ENCODE data around the gene GPX5.
A peak's percentile ranks its signal among the peaks of the same experiment; 100 is the strongest.

Gene GPX5

DNA sequence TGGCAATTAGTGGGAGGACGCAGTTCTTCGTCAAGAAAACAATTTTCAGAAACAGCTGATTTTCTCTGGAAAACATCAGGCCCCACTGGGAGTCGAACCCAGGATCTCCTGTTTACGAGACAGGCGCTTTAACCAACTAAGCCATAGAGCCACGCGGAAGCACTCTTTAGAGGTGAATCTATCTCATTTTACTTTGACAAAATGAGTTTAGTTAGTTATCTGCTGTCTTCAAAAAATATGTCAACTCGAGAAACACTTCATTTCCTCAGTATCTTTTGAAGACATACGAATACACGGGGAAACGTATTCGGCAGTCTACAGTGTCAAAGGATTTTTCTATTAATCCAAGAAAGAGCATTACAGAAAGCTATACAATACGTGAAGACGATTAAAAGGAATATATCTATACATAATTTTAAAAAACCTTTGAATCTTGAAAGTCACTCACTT, 36.7 kb upstream of the GPX5 start:
- TF ChIP-seq, protein P1, sequence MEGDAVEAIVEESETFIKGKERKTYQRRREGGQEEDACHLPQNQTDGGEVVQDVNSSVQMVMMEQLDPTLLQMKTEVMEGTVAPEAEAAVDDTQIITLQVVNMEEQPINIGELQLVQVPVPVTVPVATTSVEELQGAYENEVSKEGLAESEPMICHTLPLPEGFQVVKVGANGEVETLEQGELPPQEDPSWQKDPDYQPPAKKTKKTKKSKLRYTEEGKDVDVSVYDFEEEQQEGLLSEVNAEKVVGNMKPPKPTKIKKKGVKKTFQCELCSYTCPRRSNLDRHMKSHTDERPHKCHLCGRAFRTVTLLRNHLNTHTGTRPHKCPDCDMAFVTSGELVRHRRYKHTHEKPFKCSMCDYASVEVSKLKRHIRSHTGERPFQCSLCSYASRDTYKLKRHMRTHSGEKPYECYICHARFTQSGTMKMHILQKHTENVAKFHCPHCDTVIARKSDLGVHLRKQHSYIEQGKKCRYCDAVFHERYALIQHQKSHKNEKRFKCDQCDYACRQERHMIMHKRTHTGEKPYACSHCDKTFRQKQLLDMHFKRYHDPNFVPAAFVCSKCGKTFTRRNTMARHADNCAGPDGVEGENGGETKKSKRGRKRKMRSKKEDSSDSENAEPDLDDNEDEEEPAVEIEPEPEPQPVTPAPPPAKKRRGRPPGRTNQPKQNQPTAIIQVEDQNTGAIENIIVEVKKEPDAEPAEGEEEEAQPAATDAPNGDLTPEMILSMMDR (IDR thresholded peaks at IDR 0.05; ENCODE audit: control insufficient read depth, extremely low read depth, insufficient read depth) = no peak
- DNase-seq (ENCODE audit: low read depth) = peak; percentile 14
- peak overlapping the region; percentile 24; the same call in 1 of the 2 replicates for H3K4me3 ChIP-seq (ENCODE audit: low read depth, low read length)

GRCh38 chr6:28489366-28490204, 36.1 kb upstream of the GPX5 start:
- no peak for DNase-seq (ENCODE audit: low read depth)
- TF ChIP-seq, protein P1 (IDR thresholded peaks at IDR 0.05; ENCODE audit: control insufficient read depth, extremely low read depth, insufficient read depth) = no peak
- peak overlapping the region; percentile 24; the same call in 1 of the 2 replicates for H3K4me3 ChIP-seq (ENCODE audit: low read depth, low read length)

DNA sequence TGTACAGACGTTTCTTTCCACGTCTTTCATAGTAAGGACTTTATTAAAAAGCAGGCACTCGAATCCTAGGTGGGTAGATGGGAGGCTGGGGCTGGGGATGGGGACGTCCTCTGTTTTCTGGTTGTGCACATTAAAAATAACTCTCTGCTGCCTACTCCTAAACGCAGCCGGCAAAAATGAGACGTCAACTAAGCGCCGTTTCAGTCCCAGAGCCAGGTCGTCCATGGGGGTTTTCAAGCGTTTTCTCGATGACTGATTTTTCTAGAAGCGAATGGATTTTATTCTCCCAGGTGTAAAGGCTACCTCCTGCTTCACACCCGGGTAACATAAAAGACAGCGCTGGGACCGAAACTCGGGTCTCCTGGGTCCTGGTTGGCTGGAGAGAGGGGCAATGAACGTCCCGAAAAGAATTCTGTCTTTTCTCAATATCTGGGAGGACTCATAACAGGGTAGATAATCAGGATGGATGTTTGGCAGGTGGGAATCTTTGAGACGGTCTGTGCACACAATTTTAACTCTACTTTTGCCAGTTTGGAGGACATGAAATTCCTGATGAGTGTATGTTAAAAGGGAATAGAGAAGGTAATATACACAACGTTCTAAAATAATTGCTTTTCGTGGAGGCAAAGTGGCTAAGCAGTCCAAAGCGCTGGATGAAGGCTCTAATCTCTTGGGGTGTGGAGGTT, 35.3 kb upstream of the GPX5 start:
- H3K4me3 ChIP-seq (ENCODE audit: low read depth, low read length) = no peak overlapping the region
- TF ChIP-seq, protein P1 (IDR thresholded peaks at IDR 0.05; ENCODE audit: control insufficient read depth, extremely low read depth, insufficient read depth) = no peak
- no peak for DNase-seq (ENCODE audit: low read depth)

GRCh38 chr6:28491984-28492317, 33.7 kb upstream of the GPX5 start:
- no peak for DNase-seq (ENCODE audit: low read depth)
- no peak overlapping the region for H3K4me3 ChIP-seq (ENCODE audit: low read depth, low read length)
- TF ChIP-seq, protein P1 (IDR thresholded peaks at IDR 0.05; ENCODE audit: control insufficient read depth, extremely low read depth, insufficient read depth) = no peak

- no peak for DNase-seq (ENCODE audit: low read depth)
- H3K4me3 ChIP-seq (ENCODE audit: low read depth, low read length) = no peak overlapping the region
- TF ChIP-seq, protein P1 (IDR thresholded peaks at IDR 0.05; ENCODE audit: control insufficient read depth, extremely low read depth, insufficient read depth) = peak; percentile 62
Measured at GRCh38 chr6:28496099-28496779, 29.4 kb upstream of the GPX5 start.

- DNase-seq (ENCODE audit: low read depth) = no peak
- H3K4me3 ChIP-seq (ENCODE audit: low read depth, low read length) = no peak overlapping the region
- TF ChIP-seq, protein P1 (IDR thresholded peaks at IDR 0.05; ENCODE audit: control insufficient read depth, extremely low read depth, insufficient read depth) = no peak
Measured at GRCh38 chr6:28497306-28497705, 28.4 kb upstream of the GPX5 start.
